BE2C (cell line): ENCODE measurements around the gene ZNF248.

ENCODE experiments used
- DNase-seq: peaks from one replicate; pipeline ENCODE4 v3.0.0-alpha.2; 2020
- H3K27me3 ChIP-seq: fragments of 250-450 bp; sonication (Bioruptor Pico); 2 replicates; pipeline ENCODE4 v1.5.1; 2020; ENCODE audit warnings: mild to moderate bottlenecking
- H3K36me3 ChIP-seq: fragments of 250-450 bp; sonication (Bioruptor Pico); 2 replicates; pipeline ENCODE4 v1.5.1; 2020; ENCODE audit warnings: mild to moderate bottlenecking
- H3K4me1 ChIP-seq: fragments of 250-450 bp; sonication (Bioruptor Pico); 2 replicates; pipeline ENCODE4 v1.5.1; 2020
- H3K4me3 ChIP-seq: 2 replicates; pipeline ENCODE4 v1.5.1; 2011; ENCODE audit warnings: low read depth, low read length
- H3K9me3 ChIP-seq: fragments of 250-450 bp; sonication (Bioruptor Pico); 2 replicates; pipeline ENCODE4 v1.5.1; 2020
- CTCF ChIP-seq: IDR thresholded peaks from 2 replicates; pipeline ENCODE4 v1.5.1; 2012; ENCODE audit warnings: mild to moderate bottlenecking, low read depth, low read length

Gene ZNF248

GRCh38 chr10:37872283-37872682 lies 14.9 kb upstream of the ZNF248 start:
- Histone ChIP-seq H3K36me3 (no peaks in the 10 kb centered on the region), H3K4me1 (no peaks in the 10 kb centered on the region), H3K27me3 (no peaks in the 10 kb centered on the region), H3K9me3 (no peaks in the 10 kb centered on the region), H3K4me3 (no peak overlapping the region)
- no peak for DNase-seq
- TF ChIP-seq CTCF = no peak

- Histone ChIP-seq H3K9me3 (no peaks in the 10 kb centered on the region), H3K36me3 (no peaks in the 10 kb centered on the region), H3K4me1 (no peaks in the 10 kb centered on the region), H3K27me3 (no peaks in the 10 kb centered on the region), H3K4me3 (no peak overlapping the region)
- TF ChIP-seq CTCF = no peak
- DNase-seq = no peak
Observed at GRCh38 chr10:37871568-37872251, 14.3 kb upstream of the ZNF248 start.

GRCh38 chr10:37871143-37871542 lies 13.7 kb upstream of the ZNF248 start:
- Histone ChIP-seq H3K36me3 (no peaks in the 10 kb centered on the region), H3K4me3 (no peak overlapping the region), H3K9me3 (no peaks in the 10 kb centered on the region), H3K4me1 (no peaks in the 10 kb centered on the region), H3K27me3 (no peaks in the 10 kb centered on the region)
- no peak for TF ChIP-seq CTCF
- no peak for DNase-seq

- no peak for DNase-seq
- no peaks in the 10 kb centered on the region for H3K36me3 ChIP-seq
- TF ChIP-seq CTCF = no peak
- no peaks in the 10 kb centered on the region for H3K27me3 ChIP-seq
- H3K4me1 ChIP-seq = no peaks in the 10 kb centered on the region
- no peak overlapping the region for H3K4me3 ChIP-seq
- H3K9me3 ChIP-seq = no peaks in the 10 kb centered on the region
Observed at GRCh38 chr10:37868796-37869195, 11.4 kb upstream of the ZNF248 start.

- Histone ChIP-seq H3K9me3 (no peaks in the 10 kb centered on the region), H3K36me3 (no peaks in the 10 kb centered on the region), H3K27me3 (no peaks in the 10 kb centered on the region), H3K4me3 (no peak overlapping the region), H3K4me1 (no peaks in the 10 kb centered on the region)
- no peak for DNase-seq
- TF ChIP-seq CTCF = no peak
Observed at GRCh38 chr10:37865957-37866803, 8.8 kb upstream of the ZNF248 start.

- Histone ChIP-seq H3K9me3 (no peaks in the 10 kb centered on the region), H3K4me3 (no peak overlapping the region), H3K36me3 (no peaks in the 10 kb centered on the region), H3K27me3 (no peaks in the 10 kb centered on the region), H3K4me1 (no peaks in the 10 kb centered on the region)
- no peak for DNase-seq
- TF ChIP-seq CTCF = no peak
Observed at GRCh38 chr10:37865264-37865663, 7.9 kb upstream of the ZNF248 start.
